H9 (cell line): ENCODE measurements around the gene ARHGAP12. TPM values are rescaled to one million over a fixed set of nuclear protein-coding genes. Genes with fewer than 3 reads are reported as not detected.

Source experiments
- DNase-seq: peaks from one replicate; pipeline ENCODE4 v3.0.0-alpha.2; 2017
- H2AFZ ChIP-seq: one replicate; pipeline ENCODE4 v1.6.1; 2013; ENCODE audit warnings: mild to moderate bottlenecking, low read length, control low read depth, moderate library complexity
- H2AK5ac ChIP-seq: 2 replicates; pipeline ENCODE4 v1.6.1; 2013; ENCODE audit warnings: low read length, control low read depth, mixed read lengths; ENCODE audit not compliant: insufficient read length
- H2BK120ac ChIP-seq: one replicate; pipeline ENCODE4 v1.6.1; 2013; ENCODE audit warnings: low read depth, mild to moderate bottlenecking, low read length, control low read depth, inconsistent platforms; ENCODE audit not compliant: poor library complexity, severe bottlenecking
- H2BK12ac ChIP-seq: 2 replicates; pipeline ENCODE4 v1.6.1; 2013; ENCODE audit warnings: low read length, control low read depth, mixed read lengths, low read depth; ENCODE audit not compliant: insufficient read length
- H2BK15ac ChIP-seq: 2 replicates; pipeline ENCODE4 v1.6.1; 2013; ENCODE audit warnings: low read depth, low read length, control low read depth
- H2BK20ac ChIP-seq: one replicate; pipeline ENCODE4 v1.6.1; 2013; ENCODE audit warnings: low read depth, mild to moderate bottlenecking, low read length, control low read depth, inconsistent platforms; ENCODE audit not compliant: poor library complexity, severe bottlenecking
- H2BK5ac ChIP-seq: 2 replicates; pipeline ENCODE4 v1.6.1; 2013; ENCODE audit warnings: low read length, control low read depth, mixed read lengths; ENCODE audit not compliant: insufficient read length
- H3K14ac ChIP-seq: 2 replicates; pipeline ENCODE4 v1.6.1; 2013; ENCODE audit warnings: low read length, control low read depth; ENCODE audit not compliant: insufficient read depth
- H3K18ac ChIP-seq: 2 replicates; pipeline ENCODE4 v1.6.1; 2013; ENCODE audit warnings: low read depth, mild to moderate bottlenecking, mixed read lengths, low read length, control low read depth; ENCODE audit not compliant: insufficient read length
- H3K23ac ChIP-seq: 2 replicates; pipeline ENCODE4 v1.6.1; 2013; ENCODE audit warnings: low read length, control low read depth, mixed read lengths, low read depth; ENCODE audit not compliant: insufficient read length
- H3K23me2 ChIP-seq: 2 replicates; pipeline ENCODE4 v1.6.1; 2013; ENCODE audit warnings: low read depth, mild to moderate bottlenecking, mixed read lengths, low read length, control low read depth; ENCODE audit not compliant: insufficient read length, poor library complexity, severe bottlenecking
- H3K27ac ChIP-seq: 2 replicates; pipeline ENCODE4 v1.5.1; 2013; ENCODE audit warnings: low read length, control low read depth, mixed read lengths, low read depth; ENCODE audit not compliant: insufficient read length
- H3K27me3 ChIP-seq: 2 replicates; pipeline ENCODE4 v1.6.1; 2013; ENCODE audit warnings: low read length, control low read depth, inconsistent platforms; ENCODE audit not compliant: insufficient read depth
- H3K4ac ChIP-seq: 2 replicates; pipeline ENCODE4 v1.6.1; 2013; ENCODE audit warnings: low read depth, mild to moderate bottlenecking, control low read depth, inconsistent platforms, low read length, moderate library complexity
- H3K4me1 ChIP-seq: 2 replicates; pipeline ENCODE4 v1.6.1; 2013; ENCODE audit warnings: low read length, control low read depth, inconsistent platforms; ENCODE audit not compliant: insufficient read depth
- H3K4me2 ChIP-seq: 2 replicates; pipeline ENCODE4 v1.6.1; 2013; ENCODE audit warnings: low read length, control low read depth, mixed read lengths; ENCODE audit not compliant: insufficient read length, insufficient read depth
- H3K56ac ChIP-seq: 2 replicates; pipeline ENCODE4 v1.6.1; 2013; ENCODE audit warnings: low read depth, mild to moderate bottlenecking, mixed read lengths, low read length, control low read depth; ENCODE audit not compliant: insufficient read length
- H3K79me1 ChIP-seq: 2 replicates; pipeline ENCODE4 v1.6.1; 2013; ENCODE audit warnings: low read depth, mild to moderate bottlenecking, moderate library complexity, low read length, control low read depth, inconsistent platforms; ENCODE audit not compliant: insufficient read depth, poor library complexity, severe bottlenecking
- H3K79me2 ChIP-seq: 2 replicates; pipeline ENCODE4 v1.6.1; 2013; ENCODE audit warnings: low read length, control low read depth, inconsistent platforms; ENCODE audit not compliant: insufficient read depth
- H3K9ac ChIP-seq: 2 replicates; pipeline ENCODE4 v1.6.1; 2013; ENCODE audit warnings: low read length, control low read depth, mixed read lengths; ENCODE audit not compliant: insufficient read length; ENCODE audit errors: extremely low read depth
- H3K9me3 ChIP-seq: one replicate; pipeline ENCODE4 v1.6.1; 2013; ENCODE audit warnings: low read depth, low read length, inconsistent platforms; ENCODE audit not compliant: control insufficient read depth
- H3T11ph ChIP-seq: one replicate; pipeline ENCODE4 v1.6.1; 2013; ENCODE audit warnings: mild to moderate bottlenecking, low read length, control low read depth, inconsistent platforms
- H4K20me1 ChIP-seq: one replicate; pipeline ENCODE4 v1.6.1; 2013; ENCODE audit not compliant: control insufficient read depth, insufficient read length, insufficient read depth
- H4K5ac ChIP-seq: 2 replicates; pipeline ENCODE4 v1.6.1; 2013; ENCODE audit warnings: low read depth, mild to moderate bottlenecking, mixed read lengths, low read length, control low read depth; ENCODE audit not compliant: insufficient read length
- H4K8ac ChIP-seq: replicated peaks from 2 replicates; pipeline ENCODE4 v1.6.1; 2013; ENCODE audit warnings: low read length, control low read depth, mixed read lengths, low read depth; ENCODE audit not compliant: insufficient read length
- H4K91ac ChIP-seq: 2 replicates; pipeline ENCODE4 v1.6.1; 2013; ENCODE audit warnings: low read depth, mild to moderate bottlenecking, moderate library complexity, mixed read lengths, low read length, control low read depth; ENCODE audit not compliant: insufficient read length
- H3K27ac Mint-ChIP-seq, 3 experiments: 2 replicates in 2 of 3; 3 replicates in 1 of 3; pipeline ENCODE4 v1.8.0; 2020 to 2021; ENCODE audit warnings: mixed read lengths in 3 of 3, mild to moderate bottlenecking in 1 of 3, moderate library complexity in 1 of 3
- H3K27me3 Mint-ChIP-seq: 2 replicates; pipeline ENCODE4 v1.8.0; 2021; ENCODE audit warnings: low read depth, mild to moderate bottlenecking, moderate library complexity, mixed read lengths
- H3K36me3 Mint-ChIP-seq, 3 experiments: 2 replicates in 2 of 3; 3 replicates in 1 of 3; pipeline ENCODE4 v1.8.0; 2020 to 2021; ENCODE audit warnings: low read depth in 3 of 3, mixed read lengths in 3 of 3; ENCODE audit not compliant: insufficient read depth in 1 of 3
- H3K4me1 Mint-ChIP-seq, 2 experiments: 2 replicates each; pipeline ENCODE4 v1.8.0; 2020; ENCODE audit warnings: mixed read lengths in 2 of 2
- H3K4me3 Mint-ChIP-seq, 2 experiments: 2 replicates in 1 of 2; 3 replicates in 1 of 2; pipeline ENCODE4 v1.8.0; 2020 to 2021; ENCODE audit warnings: mild to moderate bottlenecking in 2 of 2, mixed read lengths in 2 of 2, moderate library complexity in 1 of 2
- H3K9me3 Mint-ChIP-seq, 2 experiments: 2 replicates in 1 of 2; 3 replicates in 1 of 2; pipeline ENCODE4 v1.8.0; 2020; ENCODE audit warnings: mild to moderate bottlenecking in 2 of 2, mixed read lengths in 2 of 2, moderate library complexity in 1 of 2
- WGBS: extraction: QIAGEN DNeasy Blood & Tissue Kit; methylation state at CpG from one replicate; pipeline ENCODE4 v1.1.7; 2013; ENCODE audit warnings: missing lambda C conversion rate, low lambda C conversion rate, mixed read lengths; ENCODE audit not compliant: insufficient read length; ENCODE audit errors: extremely low coverage; 5-methylcytosine and 5-hydroxymethylcytosine counted together
- total RNA-seq: library from RNA; stranded (reverse); gene quantifications from 2 replicates; pipeline ENCODE4 v1.2.1, GENCODE V29; 2021
- TF ChIP-seq, protein P1 (sequence below): fragments of 200-600 bp; sonication (generic); conservative IDR thresholded peaks from 3 replicates; pipeline ENCODE4 v1.8.0; 2021; ENCODE audit warnings: antibody characterized with exemption, mild to moderate bottlenecking

ARHGAP12 gene
- total RNA-seq, 1 experiment from 2014 or later: 34.3 TPM

DNA sequence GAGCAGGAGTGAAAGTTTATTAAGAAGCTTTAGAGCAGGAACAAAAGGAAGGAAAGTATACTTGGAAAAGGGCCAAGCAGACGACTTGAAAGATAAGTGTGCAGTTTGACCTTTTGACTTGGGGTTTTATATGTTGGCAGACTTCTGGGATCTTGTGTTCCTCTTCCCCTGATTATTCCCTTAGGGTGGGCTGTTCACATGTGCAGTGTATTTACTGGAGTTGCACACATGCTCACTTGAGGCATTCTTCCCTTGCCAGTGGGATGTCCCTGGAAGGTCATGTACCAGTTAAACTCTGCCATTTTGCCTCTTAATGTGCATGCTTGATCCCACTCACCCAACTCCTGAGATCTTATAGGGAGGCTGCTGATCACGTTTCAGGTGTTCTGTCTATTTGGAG is 23.4 kb upstream of the ARHGAP12 start:
- H3T11ph ChIP-seq: no peak overlapping the region
- Mint-ChIP-seq H3K4me3 (no peak overlapping the region), H3K9me3 (peaks cover 21 to 28% of the 10 kb centered on the region in 2 experiments), H3K27me3 (no peaks in the 10 kb centered on the region), H3K4me1 (no peaks in the 10 kb centered on the region), H3K27ac (no peak overlapping the region), H3K36me3 (peaks cover 11 to 28% (median 20%) of the 10 kb centered on the region in 3 experiments)
- no peaks in the 10 kb centered on the region for H4K20me1 ChIP-seq
- H3K23ac ChIP-seq: no peak overlapping the region
- H3K4me2 ChIP-seq: no peak overlapping the region
- WGBS: no CpG with 5 or more reads among the region's 2 CpGs
- no peaks in the 10 kb centered on the region for H3K23me2 ChIP-seq
- no peaks in the 10 kb centered on the region for H3K79me2 ChIP-seq
- no peaks in the 10 kb centered on the region for H3K27me3 ChIP-seq
- H3K79me1 ChIP-seq: no peaks in the 10 kb centered on the region
- H2BK5ac ChIP-seq: no peak overlapping the region
- no peak overlapping the region for H2BK120ac ChIP-seq
- no peak overlapping the region for H3K56ac ChIP-seq
- H3K9ac ChIP-seq: no peak overlapping the region
- H3K4me1 ChIP-seq: no peaks in the 10 kb centered on the region
- no peak overlapping the region for H2BK15ac ChIP-seq
- no peak overlapping the region for H2AK5ac ChIP-seq
- H2BK12ac ChIP-seq: no peak overlapping the region
- no peak overlapping the region for H4K8ac ChIP-seq
- TF ChIP-seq, protein P1, sequence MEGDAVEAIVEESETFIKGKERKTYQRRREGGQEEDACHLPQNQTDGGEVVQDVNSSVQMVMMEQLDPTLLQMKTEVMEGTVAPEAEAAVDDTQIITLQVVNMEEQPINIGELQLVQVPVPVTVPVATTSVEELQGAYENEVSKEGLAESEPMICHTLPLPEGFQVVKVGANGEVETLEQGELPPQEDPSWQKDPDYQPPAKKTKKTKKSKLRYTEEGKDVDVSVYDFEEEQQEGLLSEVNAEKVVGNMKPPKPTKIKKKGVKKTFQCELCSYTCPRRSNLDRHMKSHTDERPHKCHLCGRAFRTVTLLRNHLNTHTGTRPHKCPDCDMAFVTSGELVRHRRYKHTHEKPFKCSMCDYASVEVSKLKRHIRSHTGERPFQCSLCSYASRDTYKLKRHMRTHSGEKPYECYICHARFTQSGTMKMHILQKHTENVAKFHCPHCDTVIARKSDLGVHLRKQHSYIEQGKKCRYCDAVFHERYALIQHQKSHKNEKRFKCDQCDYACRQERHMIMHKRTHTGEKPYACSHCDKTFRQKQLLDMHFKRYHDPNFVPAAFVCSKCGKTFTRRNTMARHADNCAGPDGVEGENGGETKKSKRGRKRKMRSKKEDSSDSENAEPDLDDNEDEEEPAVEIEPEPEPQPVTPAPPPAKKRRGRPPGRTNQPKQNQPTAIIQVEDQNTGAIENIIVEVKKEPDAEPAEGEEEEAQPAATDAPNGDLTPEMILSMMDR: no peak
- H3K27ac ChIP-seq: no peak overlapping the region
- no peak overlapping the region for H2AFZ ChIP-seq
- DNase-seq: no peak
- peaks cover 18% of the 10 kb centered on the region for H3K9me3 ChIP-seq
- no peak overlapping the region for H2BK20ac ChIP-seq
- no peak overlapping the region for H4K5ac ChIP-seq
- H3K4ac ChIP-seq: no peak overlapping the region
- H3K14ac ChIP-seq: no peak overlapping the region
- no peak overlapping the region for H3K18ac ChIP-seq
- H4K91ac ChIP-seq: no peak overlapping the region
